ENCODE measurements around the gene ATP8B1.
A peak's percentile ranks its signal among the peaks of the same experiment; 100 is the strongest.
"Not testable (repeated sequence)": the region's sequence is repeated elsewhere in the genome, so short reads cannot be mapped to it uniquely, and the experiment has no call there.

ATP8B1 gene

GRCh38 chr18:57719211-57719935, 83.7 kb downstream of the ATP8B1 start:
- not testable (repeated sequence) for DNase-seq (ENCODE audit: low read depth)

- no peak for DNase-seq (ENCODE audit: low read depth)
These were observed 86.6 kb downstream of the ATP8B1 start for GRCh38 chr18:57716549-57716948.

GRCh38 chr18:57715671-57716070, 87.4 kb downstream of the ATP8B1 start:
- DNase-seq (ENCODE audit: low read depth) = no peak

- no peak for DNase-seq (ENCODE audit: low read depth)
These were observed 88.0 kb downstream of the ATP8B1 start for GRCh38 chr18:57715073-57715472.

GRCh38 chr18:57710226-57710625, 92.9 kb downstream of the ATP8B1 start:
- no peak for DNase-seq (ENCODE audit: low read depth)

GRCh38 chr18:57709335-57709734, 93.8 kb downstream of the ATP8B1 start:
- DNase-seq (ENCODE audit: low read depth) = no peak

GRCh38 chr18:57708288-57708687, 94.8 kb downstream of the ATP8B1 start:
- no peak for DNase-seq (ENCODE audit: low read depth)

GRCh38 chr18:57705832-57706595, 97.1 kb downstream of the ATP8B1 start:
- DNase-seq (ENCODE audit: low read depth) = no peak

- DNase-seq (ENCODE audit: low read depth) = no peak
These were observed 98.1 kb downstream of the ATP8B1 start for GRCh38 chr18:57705011-57705410.

GRCh38 chr18:57698571-57699276, 104.4 kb downstream of the ATP8B1 start:
- DNase-seq (ENCODE audit: low read depth) = peak; percentile 87

- DNase-seq (ENCODE audit: low read depth) = no peak
These were observed 105.7 kb downstream of the ATP8B1 start for GRCh38 chr18:57697426-57697825.

- DNase-seq (ENCODE audit: low read depth) = no peak
These were observed 106.8 kb downstream of the ATP8B1 start for GRCh38 chr18:57696271-57696670.

- DNase-seq (ENCODE audit: low read depth) = no peak
These were observed 111.8 kb downstream of the ATP8B1 start for GRCh38 chr18:57691363-57691762.

- no peak for DNase-seq (ENCODE audit: low read depth)
These were observed 115.1 kb downstream of the ATP8B1 start for GRCh38 chr18:57687970-57688369.

GRCh38 chr18:57683470-57683869, 119.6 kb downstream of the ATP8B1 start:
- no peak for DNase-seq (ENCODE audit: low read depth)

- peak; percentile 23 for DNase-seq (ENCODE audit: low read depth)
These were observed 125.6 kb downstream of the ATP8B1 start for GRCh38 chr18:57677262-57678211.

- peak; percentile 8 for DNase-seq (ENCODE audit: low read depth)
These were observed 128.2 kb downstream of the ATP8B1 start for GRCh38 chr18:57674891-57675290.

- no peak for DNase-seq (ENCODE audit: low read depth)
These were observed 133.1 kb downstream of the ATP8B1 start for GRCh38 chr18:57670046-57670445.

GRCh38 chr18:57668021-57668420, 135.1 kb downstream of the ATP8B1 start:
- DNase-seq (ENCODE audit: low read depth) = no peak

- peak; percentile 15 for DNase-seq (ENCODE audit: low read depth)
These were observed 136.2 kb downstream of the ATP8B1 start for GRCh38 chr18:57666818-57667497.

GRCh38 chr18:57664568-57665165, 138.4 kb downstream of the ATP8B1 start:
- DNase-seq (ENCODE audit: low read depth) = no peak
